ENCODE results near the gene SETD1A.

GRCh38 chr16:30974348-30974747 lies 16.8 kb downstream of the SETD1A start:
- TF ChIP-seq CTCF (IDR thresholded peaks at IDR 0.05; ENCODE audit: low read depth, low read length) (no peak), EZH2phosphoT487 (IDR thresholded peaks at IDR 0.05; ENCODE audit: low read depth) (no peak)
